Nucleus accumbens (tissue), 56 donors: Measurements from ENCODE around the gene ZNF764.

Source experiments
- DNase-seq, 56 donors: peaks; one replicate each; lab custom pipeline; 2025; lab: John Stamatoyannopoulos, UW

The ZNF764 gene

DNA sequence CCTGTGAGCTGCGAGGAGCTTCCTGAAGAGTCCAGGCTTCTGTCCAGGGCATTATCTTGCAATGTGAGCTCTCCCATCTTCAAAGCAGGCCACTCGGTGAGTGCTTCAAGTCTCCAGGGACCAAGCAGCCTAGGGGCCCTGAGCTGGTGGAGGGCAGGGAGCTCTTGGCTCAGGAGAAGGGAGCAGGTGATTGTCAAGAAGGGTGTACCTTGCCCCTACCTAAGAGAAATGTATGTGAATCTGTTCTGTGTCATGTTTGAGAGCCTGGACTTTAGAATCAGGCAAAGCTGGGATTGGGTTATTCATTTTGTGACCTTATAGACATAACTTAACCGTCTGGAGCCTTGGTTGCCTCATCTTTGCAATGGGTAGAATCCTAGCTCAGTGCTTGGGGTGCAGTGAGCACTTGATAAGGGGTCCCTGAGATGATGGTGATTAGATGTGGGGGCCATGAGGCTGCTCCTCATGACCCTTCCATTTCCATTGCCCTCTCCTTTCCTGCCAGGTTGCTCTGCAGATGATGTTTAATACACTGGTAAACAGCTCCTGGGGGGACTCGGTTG lies 47.7 kb downstream of the ZNF764 start:
- DNase-seq = no peak

DNA sequence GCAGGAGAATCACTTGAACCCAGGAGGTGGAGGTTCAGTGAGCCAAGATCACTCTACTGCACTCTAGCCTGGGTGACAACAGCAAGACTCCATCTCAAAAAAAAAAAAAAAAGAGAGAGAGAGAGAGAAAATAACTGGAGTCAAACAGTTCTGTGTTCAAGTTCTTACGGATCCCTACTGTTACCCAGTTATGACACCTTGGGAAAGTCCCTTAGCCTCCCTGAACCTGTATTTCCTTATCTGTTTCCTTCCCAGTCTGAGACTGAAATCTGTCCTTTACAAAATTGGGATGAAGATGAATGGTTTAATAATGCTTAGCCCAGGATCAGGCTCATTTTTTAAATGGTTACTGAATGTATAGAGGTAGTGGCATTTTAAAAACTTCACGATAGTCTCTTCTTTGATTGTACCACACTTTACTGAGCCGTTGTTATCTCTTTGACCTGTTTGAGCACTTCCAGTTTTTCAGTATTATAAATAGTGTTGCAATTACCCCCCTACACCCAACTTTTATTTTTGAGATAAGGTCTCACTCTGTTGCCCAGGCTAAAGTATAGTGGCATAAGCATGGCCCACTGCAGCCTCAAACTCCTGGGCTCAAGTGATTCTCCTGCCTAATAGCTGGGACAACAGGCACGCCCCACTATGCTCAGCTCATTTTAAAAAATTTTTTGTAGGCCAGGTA lies 49.0 kb downstream of the ZNF764 start:
- DNase-seq = no peak
